Heart right ventricle (tissue), 16 donors: ENCODE data around the gene PRSS48. TPM values are rescaled to one million over a fixed set of nuclear protein-coding genes. Genes with fewer than 3 reads are reported as not detected.

ENCODE experiments used
- ATAC-seq, 8 donors: fragments of 200-7000 bp; cut with Tn5 transposase; one replicate each; pipeline ENCODE4 v1.9.1; 2020; ENCODE audit warnings: mild to moderate bottlenecking in 8 of 8, moderate library complexity in 8 of 8, moderate number of reproducible peaks in 1 of 8
- DNase-seq, 2 donors: peaks; one replicate each; pipeline ENCODE4 v3.0.0-alpha.2; 2020
- H3K27ac ChIP-seq, 10 donors: fragments of 200-600 bp; sonication (generic) in 2 of 10; one replicate each; pipeline versions ENCODE4 v1.5.0 to v1.8.0; 2020 to 2022; ENCODE audit warnings: mild to moderate bottlenecking in 3 of 10
- H3K27me3 ChIP-seq, 7 donors: fragments of 200-600 bp; one replicate each; pipeline ENCODE4 v1.8.0; 2021 to 2022; ENCODE audit warnings: mild to moderate bottlenecking in 2 of 7
- H3K36me3 ChIP-seq, 9 donors: fragments of 200-600 bp; sonication (generic) in 1 of 9; one replicate each; pipeline versions ENCODE4 v1.5.0 to v1.8.0; 2020 to 2022; ENCODE audit warnings: mild to moderate bottlenecking in 2 of 9
- H3K4me1 ChIP-seq, 9 donors: fragments of 200-600 bp; sonication (generic) in 1 of 9; one replicate each; pipeline versions ENCODE4 v1.5.0 to v1.8.0; 2020 to 2022; ENCODE audit warnings: mild to moderate bottlenecking in 4 of 9
- H3K4me3 ChIP-seq, 10 donors: fragments of 200-600 bp; sonication (generic) in 2 of 10; one replicate each; pipeline versions ENCODE4 v1.5.0 to v1.8.0; 2020 to 2022; ENCODE audit warnings: mild to moderate bottlenecking in 7 of 10, moderate library complexity in 2 of 10
- H3K9me3 ChIP-seq, 11 donors: fragments of 200-600 bp in 10 of 11; sonication (generic) in 2 of 11; one replicate each; pipeline versions ENCODE4 v1.5.0 to v1.8.0; 2013 to 2022; ENCODE audit warnings: mild to moderate bottlenecking in 2 of 11, control low read depth in 1 of 11, moderate library complexity in 1 of 11
- WGBS, 2 donors: extraction: QIAGEN DNeasy Blood & Tissue Kit; methylation state at CpG; one replicate each; pipeline ENCODE4 v1.1.7; 2013; ENCODE audit warnings: inconsistent platforms in 1 of 2; 5-methylcytosine and 5-hydroxymethylcytosine counted together
- intact Hi-C, 10 donors: fragments of 100-400 bp; cut with DNase I; formaldehyde crosslinking; loops; one replicate each; pipeline versions ENCODE4 v1.11.1 to v1.14.2; 2022
- polyA plus RNA-seq, 2 donors: library from polyadenylated mRNA; stranded (reverse); fragments of 200-250 nt; gene quantifications; one replicate each; pipeline ENCODE4 v1.2.3, GENCODE V29; 2013
- total RNA-seq, 10 donors: library from RNA; stranded (reverse); fragmentation: NEBNext Ultra II Directional in 3 of 10; extraction: Animal tissue kit (Norgen Biotek cat#: 25700) in 3 of 10; gene quantifications; one replicate each; pipeline versions ENCODE4 v1.2.1 to v1.2.4, GENCODE V29; 2021 to 2023
- TF ChIP-seq, protein P1 (sequence below), 9 donors: fragments of 200-600 bp; sonication (generic) in 2 of 9; IDR thresholded peaks; one replicate each; pipeline versions ENCODE4 v1.5.0 to v1.8.0; 2021 to 2022; ENCODE audit warnings: antibody characterized with exemption in 9 of 9, mild to moderate bottlenecking in 5 of 9, moderate library complexity in 1 of 9
- donor health status: Arrhythmogenic right ventricular cardiomyopathy.
- donor health status: ischemic (EF 13 %, LVEDD 7.1; RV severe dilation, severe dysfunction).
- donor health status: healthy with polysubstance abuse.
- donor health status: DM: no; HTN: yes; CAD: no.
- donor health status: DM: no; HTN: no; CAD: no.
- donor health status: ischemic (EF 25% LVEDD 6.9; RV normal size, moderate dysfunction).
- donor health status: ischemic (EF 25% LVEDD 5.7; RV mildly dilated, moderate dysfunction).
- donor health status: healthy.
- donor health status: DM: yes; HTN: yes; CAD: no.
- donor health status: Ischemic cardiomyopathy.
- donor health status: ischemic (EF 35%, LVEDD 5.7; RV mildly dilated, moderate dysfunction).
- donor health status: nonischemic (EF 11% LVEDD 7.7; RV severe dilation, severe dysfunction).
- donor health status: DM: yes; HTN: yes; CAD: no.
- donor health status: PGD.
- donor health status: ischemic (EF 29% LVEDD 5.4; RV normal size, mild dysfunction).
- donor health status: nonischemic (EF 23%, LVEDD 6.1; RV moderate dilation, normal function).

The PRSS48 gene
- total and polyA plus RNA-seq, 12 donors: not detected

- ATAC-seq (no peak), DNase-seq (no peak)
- WGBS, 2 donors: 95 to 97% methylated on average over 2 of the region's 2 CpGs
- no peaks in the 10 kb centered on the region for H3K36me3 ChIP-seq
- TF ChIP-seq, protein P1, sequence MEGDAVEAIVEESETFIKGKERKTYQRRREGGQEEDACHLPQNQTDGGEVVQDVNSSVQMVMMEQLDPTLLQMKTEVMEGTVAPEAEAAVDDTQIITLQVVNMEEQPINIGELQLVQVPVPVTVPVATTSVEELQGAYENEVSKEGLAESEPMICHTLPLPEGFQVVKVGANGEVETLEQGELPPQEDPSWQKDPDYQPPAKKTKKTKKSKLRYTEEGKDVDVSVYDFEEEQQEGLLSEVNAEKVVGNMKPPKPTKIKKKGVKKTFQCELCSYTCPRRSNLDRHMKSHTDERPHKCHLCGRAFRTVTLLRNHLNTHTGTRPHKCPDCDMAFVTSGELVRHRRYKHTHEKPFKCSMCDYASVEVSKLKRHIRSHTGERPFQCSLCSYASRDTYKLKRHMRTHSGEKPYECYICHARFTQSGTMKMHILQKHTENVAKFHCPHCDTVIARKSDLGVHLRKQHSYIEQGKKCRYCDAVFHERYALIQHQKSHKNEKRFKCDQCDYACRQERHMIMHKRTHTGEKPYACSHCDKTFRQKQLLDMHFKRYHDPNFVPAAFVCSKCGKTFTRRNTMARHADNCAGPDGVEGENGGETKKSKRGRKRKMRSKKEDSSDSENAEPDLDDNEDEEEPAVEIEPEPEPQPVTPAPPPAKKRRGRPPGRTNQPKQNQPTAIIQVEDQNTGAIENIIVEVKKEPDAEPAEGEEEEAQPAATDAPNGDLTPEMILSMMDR (IDR thresholded peaks at IDR 0.05): no peak
- no peak overlapping the region for H3K4me3 ChIP-seq
- intact Hi-C loops: no loop called here
- no peak overlapping the region for H3K27ac ChIP-seq
- no peaks in the 10 kb centered on the region for H3K9me3 ChIP-seq
- peaks cover 0 to 31% (median 1%) of the 10 kb centered on the region in 9 donors for H3K4me1 ChIP-seq
- H3K27me3 ChIP-seq: no peaks in the 10 kb centered on the region
Observed at GRCh38 chr4:151246742-151247141, 30.2 kb upstream of the PRSS48 start.

DNA sequence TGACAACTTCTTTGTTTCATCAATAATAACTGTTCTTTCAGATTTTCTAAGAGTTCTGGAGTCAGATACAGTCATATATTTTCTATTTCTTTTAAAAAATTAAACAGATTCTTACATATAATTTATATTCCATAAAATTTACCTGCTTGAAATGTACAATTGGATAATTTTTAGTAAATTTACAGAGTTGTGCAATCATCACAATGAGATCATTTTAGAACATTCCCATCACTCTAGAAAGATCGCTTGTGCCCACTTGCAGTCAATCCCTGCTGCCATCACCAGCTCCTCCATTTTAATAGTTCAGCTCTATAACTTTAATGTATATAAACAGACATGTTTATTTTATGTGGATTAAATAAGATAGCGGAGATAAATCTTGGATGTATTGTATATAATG, 29.6 kb upstream of the PRSS48 start:
- ATAC-seq: no peak
- Histone ChIP-seq H3K27me3 (no peaks in the 10 kb centered on the region), H3K27ac (no peak overlapping the region), H3K36me3 (no peaks in the 10 kb centered on the region), H3K4me1 (peaks cover 0 to 38% (median 8%) of the 10 kb centered on the region in 9 donors), H3K4me3 (no peak overlapping the region), H3K9me3 (no peaks in the 10 kb centered on the region)
- intact Hi-C loops: no loop called here
- WGBS, 2 donors: 98 to 99% methylated on average over 2 of the region's 2 CpGs
- TF ChIP-seq, protein P1 (IDR thresholded peaks at IDR 0.05): no peak
- DNase-seq: no peak

DNA sequence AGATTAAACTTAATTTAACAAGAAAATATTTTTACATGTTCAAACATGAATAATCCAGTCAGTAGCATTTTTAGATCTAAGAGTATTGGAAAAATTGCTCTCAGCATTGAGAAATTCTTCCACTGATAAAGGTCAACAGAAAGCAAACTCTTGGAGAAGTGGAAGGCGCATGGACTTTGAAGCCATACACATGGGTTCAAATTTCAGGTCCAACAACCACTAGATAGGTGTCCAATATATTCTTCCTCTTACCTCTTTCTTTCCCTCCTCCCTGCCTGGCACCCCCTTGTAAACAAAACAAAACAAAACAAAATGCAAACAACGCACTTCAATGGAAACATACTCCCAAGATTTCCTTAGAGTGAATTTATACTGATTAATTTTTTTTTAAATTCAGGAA, 28.4 kb upstream of the PRSS48 start:
- TF ChIP-seq, protein P1 (IDR thresholded peaks at IDR 0.05): no peak
- ATAC-seq (no peak), DNase-seq (no peak)
- Histone ChIP-seq H3K36me3 (no peaks in the 10 kb centered on the region), H3K27ac (no peak overlapping the region), H3K4me3 (no peak overlapping the region), H3K27me3 (no peaks in the 10 kb centered on the region), H3K9me3 (no peaks in the 10 kb centered on the region), H3K4me1 (peaks cover 0 to 48% (median 12%) of the 10 kb centered on the region in 9 donors)
- intact Hi-C loops: no loop called here
- WGBS, 2 donors: 77 to 93% methylated on average over 2 of the region's 2 CpGs

DNA sequence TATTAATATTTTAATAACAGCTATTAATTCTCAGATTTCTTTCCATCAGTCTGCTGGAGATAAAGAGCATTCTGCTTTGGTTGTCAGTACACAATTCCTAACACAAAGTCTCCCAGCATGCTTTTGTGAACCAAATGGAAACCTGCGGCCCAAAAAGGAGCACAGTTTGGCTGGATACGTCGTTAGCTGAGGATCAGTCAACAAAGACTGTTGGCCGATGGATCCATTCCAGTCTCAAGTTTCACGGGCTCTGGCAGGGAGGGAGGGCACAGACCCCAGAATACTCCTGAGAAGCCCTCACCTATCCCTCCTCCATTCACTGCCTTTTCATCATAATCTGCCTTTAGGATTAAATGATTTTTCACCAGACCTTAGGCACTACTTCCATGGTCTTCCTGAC, 26.3 kb upstream of the PRSS48 start:
- no peak for ATAC-seq
- WGBS, 2 donors: 72 to 80% methylated on average over 5 of the region's 5 CpGs
- intact Hi-C loops: no loop called here

More for the DNA sequence above, 26.3 kb upstream of the PRSS48 start:
- peaks cover 0 to 52% (median 12%) of the 10 kb centered on the region in 9 donors for H3K4me1 ChIP-seq
- no peak overlapping the region for H3K27ac ChIP-seq
- no peaks in the 10 kb centered on the region for H3K36me3 ChIP-seq
- no peaks in the 10 kb centered on the region for H3K9me3 ChIP-seq
- TF ChIP-seq, protein P1 (IDR thresholded peaks at IDR 0.05): no peak
- H3K4me3 ChIP-seq: no peak overlapping the region
- no peak for DNase-seq
- no peaks in the 10 kb centered on the region for H3K27me3 ChIP-seq
